SW 1271 (cell line): ENCODE results near the gene ARGLU1.

ENCODE experiments used
- DNase-seq, 2 experiments: peaks; one replicate each; lab custom pipeline; 2025; lab: John Stamatoyannopoulos, UW

ARGLU1 gene

DNA sequence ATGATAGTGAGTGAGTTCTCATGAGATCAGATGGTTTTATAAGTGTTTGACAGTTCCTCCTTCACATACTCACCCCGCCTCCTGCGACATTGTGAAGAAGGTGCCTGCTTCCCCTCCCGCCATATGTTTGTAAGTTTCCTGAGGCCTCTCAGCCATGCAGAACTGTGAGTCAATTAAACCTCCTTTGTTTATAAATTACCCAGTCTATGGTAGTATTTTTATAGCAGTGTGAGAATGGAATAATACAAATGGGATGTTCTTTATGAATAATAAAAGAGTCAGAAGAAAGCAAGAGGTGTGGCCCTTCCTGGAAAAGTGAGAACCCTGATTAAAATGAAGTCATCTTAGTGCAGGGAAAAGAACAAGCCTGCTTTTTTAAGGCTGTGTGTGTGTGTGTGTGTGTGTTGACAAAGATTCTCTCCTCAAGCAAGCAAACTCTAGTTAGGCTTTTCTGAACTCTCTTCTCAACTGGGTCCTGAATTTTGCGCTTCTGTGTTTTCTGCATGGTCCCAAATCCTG, 18.8 kb upstream of the ARGLU1 start:
- no peak for DNase-seq

DNA sequence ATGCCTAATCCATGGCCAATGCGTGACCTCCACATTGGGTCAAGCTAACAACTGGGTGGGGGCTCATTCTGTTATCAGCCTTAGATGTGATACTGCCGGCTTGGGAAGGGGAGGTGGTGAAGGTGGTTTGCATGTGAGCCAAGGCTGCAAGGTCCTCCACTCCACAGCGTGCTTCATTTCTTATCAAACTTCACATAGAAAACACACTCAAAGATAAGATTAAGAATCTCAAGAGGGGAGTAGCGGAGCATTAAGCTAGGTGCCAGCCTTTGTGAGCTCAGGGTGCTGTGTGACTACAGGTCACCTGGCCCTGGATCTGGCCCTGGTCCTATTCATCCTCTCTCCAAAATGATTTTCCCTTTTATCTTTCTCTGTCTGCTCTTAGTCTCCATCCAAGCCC, 13.3 kb upstream of the ARGLU1 start:
- no peak for DNase-seq

DNA sequence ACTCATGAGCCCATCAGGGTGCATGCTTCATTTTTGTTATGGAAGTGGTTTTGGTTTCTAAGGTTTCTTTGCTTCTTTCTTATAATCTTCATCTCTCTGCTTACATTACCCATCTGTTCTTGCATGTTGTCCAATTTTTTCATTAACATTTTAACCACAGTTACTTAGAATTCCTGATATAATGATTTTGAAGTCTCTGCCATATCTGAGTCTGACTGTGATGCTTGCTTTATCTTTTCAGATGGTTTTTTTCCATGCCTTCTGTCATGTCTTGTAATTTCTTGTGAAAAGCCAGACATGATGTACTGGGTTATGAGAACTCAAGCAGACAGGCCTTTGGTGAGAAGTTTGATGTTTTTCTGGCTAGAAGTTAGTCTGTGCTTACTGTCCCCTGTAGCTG, 8.0 kb upstream of the ARGLU1 start:
- DNase-seq: no peak

DNA sequence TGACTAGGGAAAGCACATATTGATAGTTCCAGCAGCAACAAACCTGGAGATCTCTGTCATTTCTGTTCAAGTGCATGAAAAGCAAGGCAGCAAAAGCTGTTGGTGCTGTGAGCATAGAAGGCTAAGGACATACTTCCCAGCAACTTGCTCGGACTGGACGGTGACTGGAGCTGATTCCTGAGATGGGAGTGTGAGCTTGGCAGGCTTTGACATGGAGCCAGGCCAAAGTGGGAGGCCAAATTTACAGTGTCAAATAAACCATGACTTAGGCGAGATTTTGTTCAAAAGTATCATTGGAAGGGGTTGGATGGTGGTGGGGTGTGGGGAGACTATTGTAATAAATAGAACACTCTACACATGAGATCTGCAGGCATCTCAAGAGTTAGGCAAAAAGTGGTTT, 5.9 kb upstream of the ARGLU1 start:
- DNase-seq: no peak

DNA sequence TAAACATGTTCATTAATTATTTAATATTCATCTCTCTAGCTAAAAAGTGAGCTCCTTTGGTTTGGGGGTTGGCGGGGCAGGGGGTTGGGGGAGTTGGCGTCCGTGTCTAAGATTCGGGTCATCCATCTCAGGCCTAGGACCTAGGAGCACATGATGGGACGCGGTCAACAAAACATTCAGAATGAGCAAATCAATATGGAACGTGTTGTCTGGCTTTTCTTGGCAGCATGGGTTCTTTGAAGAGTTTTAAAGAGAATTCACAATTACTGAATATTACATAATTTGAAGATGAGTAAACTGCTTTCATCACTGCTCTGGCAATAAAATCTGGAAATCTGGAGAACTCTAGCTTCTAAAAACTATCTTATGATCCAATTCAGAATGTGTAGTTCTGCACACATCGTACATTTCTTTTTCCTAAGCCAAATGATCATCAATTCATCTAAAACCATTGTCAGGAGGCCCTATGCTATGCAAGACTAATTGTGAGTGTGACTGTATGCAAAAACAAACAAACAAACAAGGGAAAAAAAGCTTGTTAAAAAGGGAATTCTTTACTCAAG, 5.4 kb upstream of the ARGLU1 start:
- no peak for DNase-seq

DNA sequence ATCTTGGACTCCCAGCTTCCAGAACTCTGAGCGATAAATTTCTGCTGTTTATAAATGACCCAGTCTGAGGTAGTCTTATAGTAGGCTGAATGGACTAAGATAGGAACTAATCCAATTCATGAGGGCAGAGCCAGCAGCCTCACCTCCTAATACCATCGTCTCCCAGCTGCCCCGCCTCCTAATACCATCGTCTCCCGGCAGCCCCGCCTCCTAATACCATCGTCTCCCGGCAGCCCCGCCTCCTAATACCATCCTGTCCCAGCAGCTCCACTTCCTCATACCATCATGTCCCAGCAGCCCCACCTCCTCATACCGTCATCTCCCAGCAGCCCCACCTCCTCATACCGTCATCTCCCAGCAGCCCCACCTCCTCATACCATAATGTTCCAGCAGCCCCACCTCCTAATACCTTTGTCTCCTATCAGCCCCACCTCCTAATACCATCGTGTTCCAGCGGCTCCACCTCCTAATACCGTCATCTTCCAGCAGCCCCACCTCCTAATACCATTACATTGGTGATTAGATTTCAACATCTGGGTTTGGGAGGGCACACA, 2.4 kb upstream of the ARGLU1 start:
- DNase-seq: no peak

DNA sequence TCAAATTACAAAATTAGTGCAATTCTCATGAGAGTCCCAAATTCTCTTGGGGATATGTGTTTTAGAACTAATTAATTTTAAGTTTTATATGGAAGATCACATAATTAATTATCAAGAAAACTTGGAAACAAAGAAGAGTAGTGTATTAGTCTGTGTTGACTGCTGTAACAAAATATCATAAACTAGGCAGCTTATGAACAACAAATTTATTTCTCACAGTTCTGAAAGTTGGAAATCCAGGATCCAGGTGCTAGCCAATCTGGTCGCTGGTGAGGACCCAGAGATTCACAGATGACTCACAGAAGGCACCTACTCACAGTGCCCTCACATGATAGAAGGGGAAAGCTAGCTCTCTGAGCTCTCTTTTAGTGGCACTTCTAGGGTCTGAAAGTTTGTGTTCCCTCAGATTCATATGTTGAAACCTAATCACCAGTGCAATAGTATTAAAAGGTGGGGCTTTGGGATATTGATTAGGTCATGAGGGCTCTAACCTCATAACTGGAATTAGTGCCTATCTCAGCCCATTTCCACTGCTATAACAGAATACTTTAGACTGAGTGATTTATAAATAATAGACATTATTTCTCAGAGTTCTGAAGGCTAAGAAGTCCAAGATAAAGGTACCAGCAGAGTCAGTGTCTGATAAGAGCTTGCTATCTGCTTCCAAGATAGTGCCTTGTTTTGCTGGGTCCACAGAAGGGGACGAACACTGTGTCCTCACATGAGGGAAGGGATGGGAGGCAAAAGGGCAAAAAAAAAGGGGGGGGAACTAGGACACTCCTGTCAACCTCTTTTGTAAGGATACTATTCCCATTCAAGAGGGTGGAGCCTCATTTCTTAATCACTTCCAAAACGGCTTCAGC, 1.5 kb upstream of the ARGLU1 start:
- no peak for DNase-seq

DNA sequence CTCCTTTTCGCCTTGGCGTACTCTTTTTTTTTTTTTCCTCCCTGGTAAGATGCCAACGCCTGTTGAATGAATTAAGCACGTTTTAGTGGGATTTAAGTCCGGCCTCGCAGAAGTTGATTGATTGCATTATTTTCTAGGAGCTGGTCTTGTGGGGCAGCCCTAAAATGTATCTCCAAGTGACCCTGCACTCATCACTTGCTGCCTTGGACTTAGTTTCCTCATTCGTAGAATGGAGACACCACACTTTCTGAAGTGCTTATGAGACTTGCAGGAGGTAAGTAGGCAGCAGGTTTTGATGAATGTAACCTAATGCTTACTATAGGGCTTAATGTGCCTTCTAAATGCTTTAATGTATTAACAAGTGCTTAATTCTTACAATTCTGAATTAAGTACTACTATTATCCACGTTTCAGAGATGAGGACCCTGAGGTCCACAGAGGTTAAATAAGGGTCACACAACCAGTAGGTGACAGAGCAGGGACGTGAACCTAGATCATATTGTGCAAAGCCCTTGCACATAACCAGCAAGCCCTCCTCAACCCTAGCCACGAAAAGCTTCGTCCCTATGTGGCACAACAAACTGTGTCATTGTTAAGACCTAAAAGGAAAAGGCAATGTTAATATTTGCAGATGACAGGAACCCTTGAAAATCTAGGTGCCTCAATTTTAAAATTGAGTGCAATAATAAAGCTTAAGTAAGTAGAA, 514 bp upstream of the ARGLU1 start:
- DNase-seq: no peak

DNA sequence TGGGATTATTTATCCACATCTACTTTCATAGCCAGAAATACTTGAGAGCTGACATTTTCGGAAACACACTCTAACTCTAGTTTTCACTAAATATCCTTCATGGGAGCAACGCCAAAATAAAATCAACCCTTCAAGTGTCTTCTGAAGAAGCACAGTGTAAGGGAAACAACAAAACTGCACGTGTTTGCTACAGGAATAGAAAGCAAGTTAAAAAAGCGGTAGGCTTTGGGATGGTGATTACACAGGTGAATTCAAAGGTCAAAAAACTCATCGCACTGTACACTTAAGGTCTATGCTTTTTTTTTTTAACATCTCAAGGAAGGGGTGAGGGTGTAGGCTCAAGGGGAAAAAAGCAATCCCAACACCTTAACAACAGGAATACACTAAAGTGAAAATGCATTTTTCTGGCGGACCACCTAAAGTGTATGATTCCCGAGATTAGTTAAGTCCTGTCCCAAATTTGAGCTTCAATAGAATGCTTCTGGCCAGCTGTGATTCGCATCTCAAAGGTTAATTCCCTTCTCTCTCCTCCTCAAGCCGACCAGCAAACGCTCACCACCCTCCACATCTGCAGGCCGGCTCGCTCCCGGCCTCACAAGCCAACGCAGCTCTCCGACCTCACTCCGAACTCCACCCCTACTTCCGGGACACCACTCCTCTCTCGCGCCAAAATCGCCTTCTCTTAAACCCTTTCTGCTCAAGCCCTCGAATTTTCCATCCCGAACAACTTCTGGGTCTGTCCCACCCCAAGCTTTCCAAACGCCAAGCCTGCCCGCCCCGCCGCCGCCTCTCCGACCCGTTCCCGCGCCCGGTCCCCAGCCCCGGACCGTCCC, 1.1 kb downstream of the ARGLU1 start:
- peak in 1 of 2 experiments; percentile 0 for DNase-seq

DNA sequence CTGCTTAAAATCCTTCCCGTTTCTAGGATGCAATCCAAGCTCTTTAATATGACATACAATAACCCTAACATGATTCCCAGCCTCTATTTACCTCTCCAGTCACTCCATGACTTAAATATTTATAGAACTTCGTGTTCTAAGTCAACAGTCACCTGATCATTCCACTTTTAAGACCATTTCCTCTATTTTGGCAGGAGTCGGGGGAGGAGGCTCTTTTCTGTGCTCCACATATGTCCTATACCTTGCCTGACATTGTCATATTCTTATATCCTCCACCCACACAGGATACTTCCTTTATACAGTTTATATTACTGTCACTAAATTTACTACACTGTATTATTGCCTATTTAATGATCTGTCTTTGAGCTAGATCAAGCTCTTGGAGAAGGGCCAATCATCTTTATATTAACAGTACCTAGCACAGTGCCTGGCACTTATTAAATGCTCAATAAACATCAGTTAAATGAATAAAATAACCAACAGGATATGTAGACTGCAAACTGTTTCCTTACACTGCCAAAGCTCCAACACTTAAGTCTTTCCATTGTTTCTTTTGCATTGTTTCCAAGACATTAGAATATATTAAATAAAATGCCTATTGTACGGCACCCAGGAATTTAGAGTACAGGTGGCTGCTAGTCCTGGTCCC, 2.7 kb downstream of the ARGLU1 start:
- no peak for DNase-seq

DNA sequence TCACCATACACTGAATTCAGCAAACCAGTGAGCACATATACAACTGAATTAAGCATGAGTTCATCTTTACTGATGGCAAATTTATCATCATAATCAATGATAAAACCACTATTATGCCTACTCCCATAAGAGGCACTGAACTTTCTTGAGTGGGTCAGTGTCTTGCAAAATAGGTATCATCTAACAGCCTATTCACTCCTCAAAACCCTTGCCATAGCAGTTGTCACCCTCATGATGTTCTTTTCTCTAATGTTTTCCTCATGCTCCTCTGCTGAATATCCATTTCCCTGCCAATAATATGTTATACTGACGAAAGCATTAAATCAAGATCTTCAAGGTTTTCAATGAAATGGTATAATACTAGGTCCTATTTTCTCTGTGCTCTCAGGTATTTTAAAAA, 5.6 kb downstream of the ARGLU1 start:
- DNase-seq: no peak

DNA sequence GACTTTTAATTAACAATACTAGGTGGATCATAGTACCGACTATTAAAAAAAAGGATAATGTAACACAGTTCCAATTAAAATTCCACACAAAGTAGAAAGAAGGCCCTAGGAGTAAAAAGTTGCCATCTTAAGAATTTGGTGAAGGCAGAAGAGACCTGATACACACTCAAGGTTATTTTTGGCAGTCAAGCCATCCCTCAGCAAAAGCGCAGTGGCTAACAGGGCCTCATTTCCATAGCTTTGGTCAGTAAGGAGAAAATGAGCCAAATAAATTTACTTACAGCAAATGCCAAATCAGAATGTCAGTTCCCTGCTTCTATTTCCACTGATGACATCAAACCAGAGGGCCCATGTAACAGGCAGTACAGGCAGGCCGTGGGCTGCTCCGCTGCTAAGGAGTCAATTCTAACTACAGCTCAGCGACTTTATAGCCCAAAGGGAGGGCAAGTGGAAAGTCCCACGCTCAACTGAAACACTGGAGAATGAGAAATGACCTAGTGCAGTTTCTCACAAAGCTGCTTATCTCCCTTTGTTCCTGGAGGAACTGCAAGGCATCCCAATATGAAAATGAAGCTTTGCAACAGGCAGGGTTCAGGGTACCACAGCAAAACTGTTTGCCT, 6.3 kb downstream of the ARGLU1 start:
- no peak for DNase-seq

DNA sequence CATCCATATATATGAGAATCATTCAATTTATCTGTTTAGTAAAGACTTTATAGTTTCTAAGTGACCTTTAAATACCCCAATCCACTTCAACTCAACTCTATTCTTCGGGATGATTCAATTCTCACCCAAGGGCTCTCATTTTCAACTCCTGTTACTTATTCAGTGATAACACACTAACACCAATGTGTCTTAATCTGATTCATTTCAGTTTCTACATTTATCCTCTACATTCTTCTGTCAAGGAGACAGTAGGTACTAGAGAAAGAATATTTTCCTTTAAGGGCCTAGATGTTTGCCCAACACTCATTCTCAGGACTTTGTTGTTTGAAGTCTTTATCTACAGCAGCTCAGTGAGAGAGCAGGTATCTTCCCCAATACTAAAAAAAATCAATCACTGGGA, 7.1 kb downstream of the ARGLU1 start:
- DNase-seq: no peak

DNA sequence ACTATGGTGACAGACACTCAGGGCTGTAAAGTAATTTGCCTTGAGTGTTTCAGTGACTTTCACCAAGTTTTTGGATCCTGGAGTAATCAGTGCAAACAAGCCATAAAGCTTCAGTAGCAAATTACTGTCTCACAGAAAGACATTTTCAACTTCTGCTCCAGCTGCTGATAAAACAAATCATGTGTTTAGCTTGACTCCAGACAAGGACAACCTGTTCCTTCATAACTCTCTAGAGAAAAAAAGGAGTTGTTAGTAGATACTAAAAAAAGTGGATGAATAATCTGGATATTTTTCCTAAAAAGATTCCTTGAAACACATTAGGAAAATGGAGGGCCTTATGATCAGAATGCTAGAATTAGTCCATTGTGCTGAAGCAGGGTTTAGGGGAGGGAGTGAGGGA, 9.4 kb downstream of the ARGLU1 start:
- no peak for DNase-seq

DNA sequence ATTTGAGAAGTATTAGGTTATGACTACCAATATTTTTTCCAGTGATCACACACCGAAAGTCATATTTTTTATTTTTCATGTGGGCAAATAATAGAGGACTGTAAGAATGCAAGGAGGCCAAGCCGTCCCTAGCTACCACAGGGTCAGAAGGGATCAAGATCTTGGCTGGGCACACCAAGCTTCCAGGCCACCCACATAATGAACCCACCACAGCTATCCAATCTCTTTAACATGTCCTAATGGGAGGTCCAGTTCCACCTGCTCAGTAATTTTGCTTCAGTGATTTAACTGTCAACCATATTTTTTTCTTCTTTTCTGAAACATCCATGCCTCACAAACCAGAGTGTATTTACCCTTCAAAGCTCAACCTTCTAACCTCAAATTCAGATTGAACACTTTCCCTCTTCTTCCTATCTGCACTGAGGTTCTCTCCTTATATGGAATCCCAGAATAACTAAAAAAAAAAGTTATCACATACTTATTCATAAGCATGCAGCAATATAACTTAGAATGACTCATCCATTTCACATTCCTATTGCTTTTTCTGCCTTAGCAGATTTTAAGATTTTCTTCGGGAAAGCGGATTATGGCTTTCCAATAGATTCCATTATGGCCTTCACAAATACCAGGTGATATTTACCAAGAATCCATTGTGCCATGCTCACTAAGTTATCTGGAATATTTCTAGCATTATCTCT, 12.2 kb downstream of the ARGLU1 start:
- no peak for DNase-seq

DNA sequence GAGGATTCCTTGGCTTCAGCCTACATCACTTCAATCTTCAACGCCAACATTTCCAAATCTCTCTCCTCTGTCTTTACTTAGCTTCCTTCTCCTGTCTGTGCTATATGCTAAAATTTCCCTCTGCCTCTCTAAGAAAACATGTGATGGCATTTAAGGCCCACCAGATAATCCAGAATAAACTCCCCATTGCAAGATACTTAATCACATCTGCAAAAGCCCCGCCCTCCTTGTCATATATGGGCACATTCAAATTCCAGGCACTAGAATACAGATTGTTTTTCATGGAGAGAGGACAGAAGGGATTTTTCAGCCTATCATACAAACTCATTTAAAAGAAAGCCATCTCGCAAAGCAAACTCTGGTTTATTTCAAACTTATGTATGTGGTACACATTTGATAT, 16.2 kb downstream of the ARGLU1 start:
- no peak for DNase-seq

DNA sequence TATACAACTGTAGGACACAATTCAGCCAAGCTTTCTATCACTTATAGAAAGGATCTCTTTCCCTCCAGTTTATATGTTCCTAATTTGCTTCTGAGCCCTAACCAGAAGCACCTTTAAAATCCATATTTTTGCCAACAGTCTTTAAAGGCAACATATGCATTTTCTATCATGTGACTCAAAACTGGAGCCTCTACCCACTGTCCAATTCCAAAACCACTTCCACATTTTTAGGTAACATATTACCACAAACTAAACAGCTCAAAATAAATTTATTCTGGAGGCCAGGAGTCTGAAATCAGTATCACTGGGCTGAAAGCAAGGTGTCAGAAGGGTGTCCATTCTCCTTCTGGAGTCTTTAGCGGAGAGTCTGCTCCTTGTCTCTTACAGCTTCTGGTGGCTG, 16.6 kb downstream of the ARGLU1 start:
- no peak for DNase-seq

DNA sequence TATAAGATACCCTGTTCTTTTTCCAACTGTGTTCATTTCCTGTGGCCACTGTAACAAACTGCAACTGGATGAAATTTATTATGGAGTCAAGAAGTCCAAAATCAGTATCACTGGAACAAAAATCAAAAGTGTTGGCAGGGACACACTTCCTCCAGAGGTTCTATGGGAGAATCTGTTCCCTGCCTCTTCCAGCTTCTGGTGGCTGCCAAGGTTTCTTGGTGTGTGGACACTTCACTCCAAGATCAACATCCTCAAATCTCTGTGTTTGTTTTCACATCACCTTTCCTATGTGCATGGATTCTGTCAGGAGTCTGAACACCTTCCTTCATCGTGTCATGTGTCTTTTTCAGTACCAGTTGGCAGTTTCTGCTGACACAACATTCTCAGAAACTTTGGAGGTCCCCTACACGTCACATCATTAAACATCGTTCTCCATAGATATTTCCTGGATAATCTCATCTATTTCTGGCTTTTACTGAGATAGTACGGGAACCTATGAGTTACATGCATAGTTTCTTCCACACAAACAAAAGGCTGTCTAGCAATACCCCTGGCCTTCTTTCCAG, 17.3 kb downstream of the ARGLU1 start:
- no peak for DNase-seq

DNA sequence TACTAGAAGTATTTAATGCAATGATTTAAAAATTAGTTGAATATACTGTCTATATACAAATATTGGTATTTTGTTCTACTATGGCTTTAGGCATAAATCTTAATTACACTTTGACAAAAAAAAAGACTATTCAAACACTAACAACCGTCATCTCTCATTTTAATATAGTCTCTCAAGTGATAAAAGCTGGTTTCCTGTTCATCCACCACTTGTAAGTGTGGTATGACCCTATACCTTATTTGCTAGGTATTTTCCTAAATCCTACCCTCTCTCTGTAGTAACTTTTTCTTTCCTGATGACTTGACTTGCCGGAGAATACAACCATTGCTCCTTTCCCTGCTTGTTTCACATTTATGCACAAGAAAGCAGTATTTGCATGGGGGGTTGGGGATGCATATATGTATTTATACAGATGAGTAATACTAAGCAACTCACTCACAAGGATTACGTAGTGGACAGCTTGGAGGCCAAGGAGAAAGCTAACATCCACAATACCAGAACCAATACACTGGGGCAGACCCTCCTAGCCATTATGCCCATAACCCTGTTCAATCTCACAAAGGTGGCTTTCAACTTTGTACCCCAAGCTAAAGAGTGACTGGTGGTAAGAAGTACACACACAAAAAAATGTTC, 19.8 kb downstream of the ARGLU1 start:
- DNase-seq: no peak
